ENCODE results near the gene TMEM234.
A peak's percentile ranks its signal among the peaks of the same experiment; 100 is the strongest.

The TMEM234 gene

DNA sequence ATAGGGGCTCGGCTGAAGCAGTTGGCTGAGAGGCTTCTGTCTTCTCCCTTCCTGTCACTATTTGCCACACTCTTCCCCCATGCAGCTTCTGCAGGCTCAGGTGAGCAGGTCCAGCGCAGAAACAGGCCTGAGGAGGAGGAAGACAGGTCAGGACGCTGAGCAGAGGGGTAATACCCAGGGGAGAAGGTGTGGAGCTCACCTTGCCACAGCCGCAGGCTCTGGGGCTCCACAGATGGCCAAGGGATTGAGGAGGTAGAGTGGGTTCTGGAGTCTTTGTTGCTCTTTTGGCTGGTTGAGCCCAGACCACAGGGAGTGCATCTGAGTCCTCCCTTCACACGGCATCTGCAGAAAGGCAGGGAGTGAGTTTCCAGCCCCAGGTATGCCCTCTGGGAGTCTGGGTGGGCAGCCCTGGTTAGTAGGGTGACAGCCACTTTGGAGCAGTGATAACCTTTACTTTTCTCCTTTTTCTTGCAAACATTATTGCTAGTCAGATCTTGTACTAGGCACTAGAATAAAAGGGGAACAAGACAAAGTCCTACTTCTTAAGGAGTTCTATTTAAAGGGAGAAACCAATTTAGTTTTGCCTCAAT, 9.8 kb upstream of the TMEM234 start:
- H3K4me1 Mint-ChIP-seq = no peaks in the 10 kb centered on the region
- no peaks in the 10 kb centered on the region for H3K9me3 Mint-ChIP-seq
- no peaks in the 10 kb centered on the region for H3K27me3 Mint-ChIP-seq (ENCODE audit: low read depth)
- no peak overlapping the region for H3K27ac Mint-ChIP-seq
- peaks cover 37% of the 10 kb centered on the region for H3K36me3 Mint-ChIP-seq (ENCODE audit: low read depth)
- no peak overlapping the region for H3K4me3 Mint-ChIP-seq
- TF ChIP-seq, protein P1, sequence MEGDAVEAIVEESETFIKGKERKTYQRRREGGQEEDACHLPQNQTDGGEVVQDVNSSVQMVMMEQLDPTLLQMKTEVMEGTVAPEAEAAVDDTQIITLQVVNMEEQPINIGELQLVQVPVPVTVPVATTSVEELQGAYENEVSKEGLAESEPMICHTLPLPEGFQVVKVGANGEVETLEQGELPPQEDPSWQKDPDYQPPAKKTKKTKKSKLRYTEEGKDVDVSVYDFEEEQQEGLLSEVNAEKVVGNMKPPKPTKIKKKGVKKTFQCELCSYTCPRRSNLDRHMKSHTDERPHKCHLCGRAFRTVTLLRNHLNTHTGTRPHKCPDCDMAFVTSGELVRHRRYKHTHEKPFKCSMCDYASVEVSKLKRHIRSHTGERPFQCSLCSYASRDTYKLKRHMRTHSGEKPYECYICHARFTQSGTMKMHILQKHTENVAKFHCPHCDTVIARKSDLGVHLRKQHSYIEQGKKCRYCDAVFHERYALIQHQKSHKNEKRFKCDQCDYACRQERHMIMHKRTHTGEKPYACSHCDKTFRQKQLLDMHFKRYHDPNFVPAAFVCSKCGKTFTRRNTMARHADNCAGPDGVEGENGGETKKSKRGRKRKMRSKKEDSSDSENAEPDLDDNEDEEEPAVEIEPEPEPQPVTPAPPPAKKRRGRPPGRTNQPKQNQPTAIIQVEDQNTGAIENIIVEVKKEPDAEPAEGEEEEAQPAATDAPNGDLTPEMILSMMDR (IDR thresholded peaks at IDR 0.05; ENCODE audit: unreplicated experiment in 3 of 3) = no peak

DNA sequence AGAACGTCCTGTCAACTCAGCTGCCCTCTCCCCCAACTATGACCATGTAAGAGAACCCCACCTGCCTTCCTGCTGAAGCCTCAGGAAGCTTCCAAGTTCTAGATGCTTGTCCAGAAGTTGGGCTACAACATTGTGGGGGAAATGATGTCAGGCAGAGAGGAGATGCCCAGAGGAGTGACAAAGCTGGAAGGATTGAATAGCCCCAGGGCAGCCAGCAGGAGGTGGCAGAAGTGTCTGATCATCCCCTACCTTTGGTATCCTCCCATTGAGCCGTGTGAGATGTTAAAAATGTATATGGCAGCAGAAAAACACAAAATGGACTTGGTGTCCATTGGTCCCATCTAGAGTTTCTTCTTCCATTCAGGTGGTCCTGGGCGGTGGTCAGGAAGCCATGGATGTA, 6.6 kb upstream of the TMEM234 start:
- Mint-ChIP-seq H3K9me3 (no peaks in the 10 kb centered on the region), H3K36me3 (ENCODE audit: low read depth) (peaks cover 48% of the 10 kb centered on the region), H3K27ac (no peak overlapping the region), H3K4me1 (peaks cover 7% of the 10 kb centered on the region), H3K4me3 (no peak overlapping the region), H3K27me3 (ENCODE audit: low read depth) (no peaks in the 10 kb centered on the region)
- TF ChIP-seq, protein P1 (IDR thresholded peaks at IDR 0.05; ENCODE audit: unreplicated experiment in 3 of 3) = no peak

DNA sequence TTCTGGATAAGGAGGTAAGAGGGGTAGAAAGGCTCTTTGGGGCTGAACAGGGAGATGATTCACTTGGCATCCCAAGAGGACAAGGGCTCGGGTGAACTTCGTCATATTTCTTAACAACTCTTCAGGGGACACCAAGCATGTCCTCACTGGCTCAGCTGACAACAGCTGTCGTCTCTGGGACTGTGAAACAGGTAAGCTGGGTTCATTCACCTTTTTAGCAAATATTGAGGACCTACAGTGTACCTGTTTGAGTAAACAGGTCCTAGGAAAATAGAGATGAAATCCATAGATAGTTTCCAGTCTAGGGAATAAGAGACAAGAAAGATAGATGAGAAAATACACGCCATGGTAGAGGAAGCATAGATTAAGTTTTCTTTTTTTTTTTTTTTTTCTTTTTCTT, 2.1 kb upstream of the TMEM234 start:
- Mint-ChIP-seq H3K27me3 (ENCODE audit: low read depth) (peaks cover 4% of the 10 kb centered on the region), H3K9me3 (no peaks in the 10 kb centered on the region), H3K36me3 (ENCODE audit: low read depth) (peaks cover 45% of the 10 kb centered on the region), H3K27ac (peak overlapping the region in 2 of 3 experiments; percentile 31 to 55), H3K4me3 (peak overlapping the region; percentile 83 to 99 (median 98)), H3K4me1 (peaks cover 27% of the 10 kb centered on the region)
- TF ChIP-seq, protein P1 (IDR thresholded peaks at IDR 0.05; ENCODE audit: unreplicated experiment in 3 of 3) = no peak

DNA sequence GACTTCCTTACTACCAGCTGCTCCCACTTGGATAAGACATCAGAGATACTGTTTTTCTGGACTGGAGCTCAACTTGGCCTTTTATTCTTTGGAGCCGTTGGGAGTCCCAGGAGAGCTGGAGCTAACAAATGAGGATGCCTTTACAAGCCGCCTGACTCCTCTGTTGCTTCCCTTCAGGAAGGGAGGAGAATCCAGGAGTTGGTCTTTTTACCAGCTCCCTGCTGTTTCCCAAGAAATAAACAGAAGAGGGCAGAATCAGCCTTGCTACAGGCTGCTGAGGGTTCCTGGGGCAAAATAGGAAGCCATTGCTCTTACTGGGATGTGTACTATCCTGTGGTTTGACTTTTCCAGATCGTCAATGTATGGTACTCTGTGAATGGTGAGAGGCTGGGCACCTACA, 1.5 kb upstream of the TMEM234 start:
- Mint-ChIP-seq H3K27me3 (ENCODE audit: low read depth) (peaks cover 4% of the 10 kb centered on the region), H3K4me1 (peaks cover 27% of the 10 kb centered on the region), H3K36me3 (ENCODE audit: low read depth) (peaks cover 39% of the 10 kb centered on the region), H3K9me3 (no peaks in the 10 kb centered on the region), H3K4me3 (peak overlapping the region; percentile 98 to 99 (median 99)), H3K27ac (peak overlapping the region in 2 of 3 experiments; percentile 31 to 55)
- TF ChIP-seq, protein P1 (IDR thresholded peaks at IDR 0.05; ENCODE audit: unreplicated experiment in 3 of 3) = no peak

DNA sequence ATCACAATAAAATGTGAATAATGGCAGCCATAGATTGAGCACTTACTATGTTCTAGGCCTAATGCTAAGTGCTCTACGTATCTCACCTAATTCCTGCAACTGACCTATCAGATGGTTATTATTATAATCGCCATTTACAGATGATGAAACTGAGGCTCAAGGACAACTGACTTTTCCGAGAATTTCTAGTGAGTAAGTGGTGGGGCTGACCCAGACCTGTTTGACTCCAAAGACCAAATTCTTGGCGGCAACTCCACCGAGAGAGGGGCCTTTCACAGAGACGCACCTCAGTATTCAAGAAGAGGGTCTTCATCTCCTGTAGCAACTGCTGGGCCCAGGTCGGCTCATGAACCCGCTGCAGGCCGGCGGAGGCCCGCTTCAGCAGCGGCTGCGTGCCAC, 573 bp downstream of the TMEM234 start:
- Mint-ChIP-seq H3K4me1 (peaks cover 27% of the 10 kb centered on the region), H3K27me3 (ENCODE audit: low read depth) (peaks cover 4% of the 10 kb centered on the region), H3K4me3 (peak overlapping the region; percentile 98 to 99 (median 99)), H3K9me3 (no peaks in the 10 kb centered on the region), H3K36me3 (ENCODE audit: low read depth) (peaks cover 36% of the 10 kb centered on the region), H3K27ac (peak overlapping the region; percentile 92 to 94 (median 92))
- TF ChIP-seq, protein P1 (IDR thresholded peaks at IDR 0.05; ENCODE audit: unreplicated experiment in 3 of 3) = no peak
